ENCODE measurements around the gene CDKN2AIP. TPM values are rescaled to one million over a fixed set of nuclear protein-coding genes. Genes with fewer than 3 reads are reported as not detected.

Gene CDKN2AIP
- total RNA-seq, 1 experiment from 2014 or later = 24.0 TPM

DNA sequence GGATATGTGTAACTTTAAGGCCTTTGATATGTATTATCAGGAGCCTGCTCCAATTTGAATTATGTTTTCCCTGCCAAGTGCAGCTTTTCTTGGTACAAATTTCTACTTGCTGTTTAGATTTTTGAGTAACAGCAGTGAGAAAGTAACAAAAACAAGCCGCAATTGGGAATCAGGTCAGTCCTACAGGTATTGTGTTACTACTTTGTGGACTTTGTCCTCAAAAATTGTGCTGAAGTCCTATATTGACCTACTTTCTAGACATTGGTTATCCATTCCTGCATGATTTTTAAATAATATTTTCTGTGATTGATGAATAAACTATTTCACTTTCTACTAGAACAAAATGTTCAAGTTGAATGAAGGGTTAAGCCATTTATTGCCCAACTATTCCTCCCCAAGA, 5.7 kb downstream of the CDKN2AIP start:
- Histone ChIP-seq H3K23me2 (ENCODE audit: insufficient read length, low read depth, low read length, poor library complexity, severe bottlenecking) (peaks cover 3% of the 10 kb centered on the region), H2BK12ac (ENCODE audit: insufficient read length, low read depth, low read length) (no peak overlapping the region), H3K79me2 (ENCODE audit: insufficient read depth, low read length) (peaks cover 3% of the 10 kb centered on the region; the same call in 1 of the 2 replicates), H4K20me1 (ENCODE audit: control insufficient read depth, insufficient read depth, insufficient read length) (no peaks in the 10 kb centered on the region), H2AFZ (ENCODE audit: low read length) (no peak overlapping the region), H3K79me1 (ENCODE audit: insufficient read depth, low read depth, low read length, poor library complexity, severe bottlenecking) (no peaks in the 10 kb centered on the region), H4K5ac (ENCODE audit: insufficient read length, low read depth, low read length) (no peak overlapping the region), H3K56ac (ENCODE audit: insufficient read length, low read depth, low read length) (no peak overlapping the region), H4K91ac (ENCODE audit: insufficient read length, low read depth, low read length) (no peak overlapping the region), H4K8ac (replicated peaks; ENCODE audit: insufficient read length, low read depth, low read length) (no peak overlapping the region), H3K9me3 (ENCODE audit: control insufficient read depth, low read depth, low read length) (no peaks in the 10 kb centered on the region), H3K4me1 (ENCODE audit: insufficient read depth, low read length) (no peaks in the 10 kb centered on the region), H2BK120ac (ENCODE audit: low read depth, low read length, poor library complexity, severe bottlenecking) (no peak overlapping the region), H3K27ac (ENCODE audit: insufficient read length, low read depth, low read length) (no peak overlapping the region), H3K9ac (ENCODE audit: extremely low read depth, insufficient read length, low read length) (no peak overlapping the region), H3K4ac (ENCODE audit: low read depth, low read length) (no peak overlapping the region), H3K23ac (ENCODE audit: insufficient read length, low read depth, low read length) (no peak overlapping the region), H3K14ac (ENCODE audit: insufficient read depth, low read length) (no peak overlapping the region), H2BK15ac (ENCODE audit: low read depth, low read length) (no peak overlapping the region), H2BK20ac (ENCODE audit: low read depth, low read length, poor library complexity, severe bottlenecking) (no peak overlapping the region), H3K27me3 (ENCODE audit: insufficient read depth, low read length) (no peaks in the 10 kb centered on the region), H3K18ac (ENCODE audit: insufficient read length, low read depth, low read length) (no peak overlapping the region), H3K4me2 (ENCODE audit: insufficient read depth, insufficient read length, low read length) (no peak overlapping the region), H3T11ph (ENCODE audit: low read length) (no peak overlapping the region), H2BK5ac (ENCODE audit: insufficient read length, low read length) (no peak overlapping the region), H2AK5ac (ENCODE audit: insufficient read length, low read length) (no peak overlapping the region)
- no CpG with 5 or more reads among the region's 1 CpG for WGBS (ENCODE audit: extremely low coverage, insufficient read length, low lambda C conversion rate)
- H3K27me3 Mint-ChIP-seq (ENCODE audit: low read depth) = no peaks in the 10 kb centered on the region
- no peak for DNase-seq
- H3K4me3 Mint-ChIP-seq = no peak overlapping the region
- peaks cover 24 to 54% (median 45%) of the 10 kb centered on the region in 3 experiments for H3K36me3 Mint-ChIP-seq (ENCODE audit: insufficient read depth in 1 of 3, low read depth in 3 of 3)
- H3K9me3 Mint-ChIP-seq = peaks cover 0 to 2% of the 10 kb centered on the region in 2 experiments; a peak in 2 of 5 replicates
- H3K27ac Mint-ChIP-seq = no peak overlapping the region
- TF ChIP-seq CTCF (conservative IDR thresholded peaks at IDR 0.05) = no peak
- H3K4me1 Mint-ChIP-seq = peaks cover 9 to 10% of the 10 kb centered on the region in 2 experiments

All from H9 (cell line).